ENCODE results near the gene EXOC6B.

Gene EXOC6B

DNA sequence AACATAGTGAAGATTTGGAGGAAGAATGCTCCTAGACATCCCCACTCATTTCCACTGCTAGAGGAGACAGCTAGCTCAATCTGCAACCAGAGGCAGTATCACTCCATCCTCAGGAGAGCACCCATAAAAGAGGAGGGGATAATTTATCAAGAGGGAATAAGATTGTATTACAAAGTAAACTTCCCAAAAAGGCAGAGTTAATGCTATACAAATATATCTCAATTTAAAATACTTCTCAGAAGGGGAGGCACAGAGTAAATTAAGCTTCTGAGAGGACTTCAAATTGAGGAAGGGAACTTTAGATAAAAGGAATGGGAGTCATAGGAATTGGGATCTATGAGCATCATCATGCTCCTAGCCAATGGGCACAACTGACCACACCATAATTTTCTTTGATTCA, 29.1 kb downstream of the EXOC6B start:
- intact Hi-C loops (cut with DNase I): no loop called here
- no peak for DNase-seq

DNA sequence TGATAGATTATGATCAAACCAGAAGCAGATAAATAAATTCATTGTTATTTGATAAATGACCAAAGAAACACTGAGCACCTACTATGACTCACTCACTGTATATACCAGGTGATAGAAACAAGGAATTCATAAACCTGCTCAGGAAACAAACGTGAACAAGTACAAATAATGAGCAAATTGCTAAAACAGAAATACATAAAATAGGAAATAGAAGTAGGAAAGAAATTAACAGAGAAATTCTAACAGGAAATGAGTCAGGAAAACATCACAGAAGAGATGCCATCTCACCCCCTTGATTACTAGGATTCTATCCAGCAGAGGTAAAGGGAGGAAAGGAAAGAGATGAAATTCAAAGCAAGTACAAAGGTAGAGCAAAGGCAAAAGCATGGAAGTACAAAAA, 31.3 kb downstream of the EXOC6B start:
- DNase-seq: no peak
- intact Hi-C loops (cut with DNase I): no loop called here

DNA sequence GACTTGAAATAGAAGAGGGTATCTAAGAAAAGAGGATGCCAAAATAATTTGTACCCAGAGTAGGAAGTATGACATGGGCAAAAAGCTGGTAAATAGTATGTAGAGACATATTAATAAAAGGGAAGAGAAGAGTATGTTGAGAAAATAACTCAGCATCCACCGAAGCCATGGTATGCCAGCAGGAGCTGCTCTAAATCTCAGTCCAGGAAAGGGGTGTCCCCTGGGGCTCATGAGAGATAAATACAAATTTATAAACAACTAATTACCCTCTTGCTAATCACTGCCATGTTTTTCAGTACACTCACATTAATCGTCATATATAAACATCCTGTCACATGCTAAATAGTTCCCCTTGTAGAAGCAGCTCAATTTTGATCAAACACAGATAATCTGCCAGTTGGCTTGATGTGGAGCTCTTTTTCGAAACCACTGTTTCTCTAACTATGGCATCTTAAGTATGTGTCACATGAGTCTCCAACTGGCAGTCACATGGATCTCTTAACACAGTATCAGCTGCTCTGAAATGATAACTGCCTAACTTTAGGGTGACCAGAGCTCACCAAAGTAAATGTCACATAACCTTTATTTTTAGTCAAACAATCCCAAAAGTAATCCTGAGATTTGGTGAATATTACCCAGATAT, 31.9 kb downstream of the EXOC6B start:
- no peak for DNase-seq
- intact Hi-C loops (cut with DNase I): no loop called here

DNA sequence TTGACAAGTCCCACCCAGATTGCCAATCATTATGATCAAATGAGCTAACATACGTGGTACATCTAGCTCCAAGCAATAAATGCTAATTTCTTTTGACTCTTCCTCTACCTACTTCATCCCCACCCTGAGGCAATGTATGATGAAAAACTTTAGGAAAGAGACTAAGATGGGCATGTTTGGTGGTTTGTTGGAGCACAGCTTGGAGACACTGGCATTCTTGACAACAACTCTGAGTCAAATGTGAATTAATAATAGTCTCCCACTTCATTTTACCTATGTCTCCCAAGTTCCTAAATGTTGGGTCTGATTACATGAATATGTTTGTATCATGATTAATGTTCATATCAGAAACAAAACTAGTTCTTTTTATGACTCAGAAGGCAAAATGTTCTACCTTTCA, 36.6 kb downstream of the EXOC6B start:
- no peak for DNase-seq
- intact Hi-C loops (cut with DNase I): no loop called here

DNA sequence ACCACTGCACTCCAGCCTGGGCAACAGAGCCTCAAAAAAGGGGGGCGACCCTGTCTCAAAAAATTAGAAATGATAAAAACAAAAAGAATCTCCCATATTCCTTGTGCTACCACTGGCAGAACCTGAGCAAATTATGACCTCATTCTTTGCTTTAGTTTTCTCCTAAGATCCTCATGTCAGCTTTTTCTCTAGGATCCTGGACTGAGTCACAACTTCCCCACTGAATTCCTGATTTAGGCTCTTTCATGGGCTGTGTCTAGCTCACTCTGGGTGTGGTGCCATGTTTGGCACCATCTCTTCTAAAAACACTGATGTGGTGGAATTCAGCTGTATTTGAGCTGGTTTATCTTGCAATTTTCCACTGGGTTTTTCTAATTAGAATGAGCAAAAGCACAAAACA, 37.1 kb downstream of the EXOC6B start:
- no peak for DNase-seq
- intact Hi-C loops (cut with DNase I): no loop called here

DNA sequence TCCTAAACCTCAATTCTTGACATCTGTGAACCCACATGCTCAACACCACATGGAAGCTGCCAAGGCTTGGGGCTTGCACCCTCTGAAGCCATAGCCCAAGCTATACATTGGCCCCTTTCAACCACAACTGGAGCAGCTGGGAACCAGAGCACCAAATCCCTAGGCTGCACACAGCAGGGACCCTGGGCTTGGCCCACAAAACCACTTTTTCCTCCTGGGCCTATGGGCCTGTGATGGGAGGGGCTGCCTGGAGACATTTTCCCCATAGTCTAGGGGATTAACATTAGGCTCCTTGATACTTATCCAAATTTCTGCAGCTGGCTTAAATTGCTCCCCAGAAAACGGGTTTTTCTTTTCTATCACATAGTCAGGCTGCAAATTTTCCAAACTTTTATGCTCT, 40.3 kb downstream of the EXOC6B start:
- no peak for DNase-seq
- intact Hi-C loops (cut with DNase I): no loop called here

DNA sequence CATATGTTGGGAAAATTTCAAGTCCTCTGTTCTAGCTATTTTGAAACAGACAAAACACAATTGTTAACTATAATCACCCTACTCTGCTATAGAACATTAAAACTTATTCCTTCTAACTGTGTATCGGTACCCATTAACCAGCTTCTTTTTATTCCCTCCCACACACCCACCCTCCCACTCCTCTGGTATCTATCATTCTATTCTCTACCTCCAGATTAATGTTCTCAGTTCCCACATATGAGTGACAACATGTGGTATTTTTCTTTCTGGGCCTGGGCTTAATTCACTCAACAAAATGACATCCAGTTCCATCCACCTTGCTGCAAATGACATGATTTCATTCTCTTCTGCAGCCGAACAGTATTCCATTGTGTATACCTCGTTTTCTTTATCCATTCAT, 43.3 kb downstream of the EXOC6B start:
- intact Hi-C loops (cut with DNase I): no loop called here
- no peak for DNase-seq

DNA sequence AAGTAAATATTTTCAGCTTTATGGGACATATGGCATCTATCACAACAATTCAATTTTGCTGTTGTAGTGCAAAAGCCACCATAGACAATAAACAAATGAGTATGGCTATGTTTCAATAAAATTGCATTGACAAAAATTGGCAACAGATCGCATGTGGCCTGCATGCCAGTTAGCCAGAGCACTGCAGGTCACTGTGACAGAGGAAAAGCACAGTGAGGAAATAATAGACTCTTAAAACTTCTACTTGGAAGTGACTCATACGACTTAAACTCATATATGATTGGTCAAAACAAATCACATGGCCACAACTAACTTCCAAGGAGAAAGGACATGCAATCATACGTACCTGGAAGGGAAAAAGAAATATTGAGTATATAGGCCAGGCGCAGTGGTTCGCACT, 44.4 kb downstream of the EXOC6B start:
- intact Hi-C loops (cut with DNase I): no loop called here

DNA sequence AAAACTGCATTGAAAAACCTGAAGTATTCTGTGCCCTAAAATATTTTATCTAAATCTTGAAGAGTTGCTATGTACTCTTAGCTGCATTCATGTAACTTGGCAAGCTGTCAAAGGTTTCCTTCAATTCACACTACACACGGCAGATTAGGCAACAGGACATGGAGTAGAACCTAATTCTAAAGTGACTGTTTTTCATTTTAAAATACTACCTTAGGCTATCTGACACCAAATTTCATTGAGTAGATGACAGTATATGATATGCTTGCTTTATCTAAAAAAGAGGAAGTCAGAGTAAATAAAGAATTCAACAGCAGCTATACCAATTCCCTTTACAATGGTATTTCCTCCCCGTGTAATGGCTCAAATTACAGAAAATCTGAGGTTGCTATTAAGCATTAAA, 45.4 kb downstream of the EXOC6B start:
- intact Hi-C loops (cut with DNase I): no loop called here

More for the DNA sequence above, 44.4 kb downstream of the EXOC6B start:
- DNase-seq: no peak

DNA sequence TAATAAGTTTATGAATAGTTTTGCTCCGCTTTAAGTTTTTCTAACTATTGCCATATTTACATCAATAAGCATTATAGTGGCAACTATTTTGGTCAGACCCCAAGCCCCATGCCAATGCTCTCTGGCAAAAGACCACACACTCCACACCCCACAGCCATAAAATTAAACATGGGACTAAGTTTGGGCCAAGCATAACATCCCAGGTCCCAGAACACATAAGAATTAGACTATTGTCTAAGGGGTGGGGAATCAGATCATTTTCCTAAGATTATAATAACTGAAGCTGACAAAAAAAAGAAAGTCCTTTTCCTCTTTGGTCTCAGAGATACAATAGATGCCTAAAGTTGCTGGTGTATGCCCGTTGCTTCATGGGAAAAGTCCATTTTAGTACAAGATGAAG, 46.3 kb downstream of the EXOC6B start:
- DNase-seq: no peak
- intact Hi-C loops (cut with DNase I): no loop called here

More for the DNA sequence above, 45.4 kb downstream of the EXOC6B start:
- DNase-seq: no peak

DNA sequence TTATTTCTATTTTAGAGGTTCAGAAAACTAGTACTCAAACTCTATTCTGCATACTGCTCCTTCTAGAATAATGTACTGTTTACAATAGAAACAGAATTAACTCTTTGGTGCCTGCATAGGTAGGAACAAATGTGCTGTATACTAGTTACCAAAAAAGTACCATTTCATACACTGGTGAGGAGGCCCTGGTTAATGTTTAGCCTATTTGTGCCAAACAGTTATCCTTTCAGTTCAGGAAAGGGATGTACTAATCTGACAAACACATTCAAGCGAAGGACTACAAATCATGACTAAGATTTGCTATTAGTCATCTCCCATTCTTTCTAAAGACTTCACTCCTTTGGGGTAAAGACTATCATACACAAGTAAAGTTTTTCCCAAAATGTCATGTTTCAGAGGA, 47.4 kb downstream of the EXOC6B start:
- DNase-seq: no peak
- intact Hi-C loops (cut with DNase I): no loop called here

DNA sequence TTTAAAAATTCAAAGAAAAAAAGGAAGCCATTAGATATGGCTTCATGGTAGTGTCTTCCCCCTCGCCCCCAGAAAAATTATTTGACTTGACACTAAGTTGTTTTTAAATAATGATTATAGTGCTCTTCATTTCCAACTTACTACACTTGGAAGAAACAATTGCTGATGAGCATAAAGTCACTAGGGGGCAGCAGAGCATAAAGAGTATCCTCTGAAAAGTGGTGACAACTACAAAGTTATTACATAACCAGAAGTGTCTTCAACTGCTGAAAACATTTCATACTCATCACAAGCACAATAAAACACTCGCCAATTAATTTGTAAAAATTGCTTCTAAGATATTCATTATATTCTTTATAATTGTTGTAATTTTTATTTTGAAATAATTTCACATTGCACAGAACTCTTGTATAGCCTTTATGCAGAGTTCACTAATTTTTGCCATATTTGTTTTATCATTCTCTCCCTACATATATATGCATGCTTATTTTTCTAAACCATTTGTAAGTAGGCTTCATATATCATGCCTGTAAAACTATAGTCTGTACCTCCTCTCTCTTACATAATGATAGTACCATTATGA, 54.9 kb downstream of the EXOC6B start:
- DNase-seq: peak in 2 of 10 donors; percentile 37 to 59
- intact Hi-C loops (cut with DNase I): loop anchor here (1.0 to 5.0 kb wide), 2 partner anchors 56 to 88 kb away; partner anchors contain the start of gene EXOC6B

DNA sequence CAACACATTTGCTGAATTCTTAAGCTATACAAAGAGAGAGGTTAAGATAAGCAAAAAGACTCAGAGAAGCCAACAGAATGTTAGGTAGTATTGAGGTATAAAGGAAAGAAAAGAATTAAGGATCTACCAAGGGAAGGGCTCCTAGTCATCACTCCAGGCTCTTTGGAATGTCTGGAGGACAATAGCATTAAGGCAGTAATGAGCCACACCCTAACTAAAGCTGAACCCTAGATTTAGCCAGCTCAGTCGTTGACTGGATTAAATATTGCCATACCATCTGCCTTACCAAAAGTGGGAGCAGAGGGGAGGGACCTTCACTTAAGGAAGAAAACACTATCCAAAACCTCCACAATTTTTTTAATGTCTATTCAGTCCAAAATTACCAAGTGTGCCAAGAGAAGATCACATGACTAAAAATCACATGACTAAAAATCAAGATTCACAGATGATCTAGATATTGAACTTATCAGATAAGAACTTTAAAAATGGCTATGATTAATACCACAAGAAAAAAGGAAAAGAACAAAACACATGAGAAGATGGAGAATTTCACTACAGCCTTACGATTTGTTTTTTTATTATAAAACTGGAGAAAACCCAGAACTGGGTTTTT, 59.7 kb downstream of the EXOC6B start:
- intact Hi-C loops (cut with DNase I): no loop called here
- DNase-seq: no peak

DNA sequence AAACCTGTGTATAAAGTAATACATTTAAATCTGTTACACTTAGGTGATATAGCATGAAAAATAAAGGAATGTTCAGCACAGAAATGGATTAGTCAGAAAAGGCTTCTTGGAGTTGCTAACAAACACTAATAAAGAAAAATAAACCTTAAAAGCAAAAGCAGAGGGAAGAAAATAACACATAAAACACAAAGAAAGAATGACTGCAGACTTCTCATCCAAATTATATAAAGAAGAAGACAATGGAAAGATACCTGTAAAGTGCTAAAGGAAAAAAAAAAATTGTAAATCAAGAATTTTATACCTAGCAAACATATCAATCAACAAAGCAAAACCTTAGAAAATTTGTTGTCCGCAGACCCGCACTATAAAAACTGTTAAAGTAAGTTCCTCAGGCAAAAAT, 63.6 kb downstream of the EXOC6B start:
- intact Hi-C loops (cut with DNase I): no loop called here
- no peak for DNase-seq

DNA sequence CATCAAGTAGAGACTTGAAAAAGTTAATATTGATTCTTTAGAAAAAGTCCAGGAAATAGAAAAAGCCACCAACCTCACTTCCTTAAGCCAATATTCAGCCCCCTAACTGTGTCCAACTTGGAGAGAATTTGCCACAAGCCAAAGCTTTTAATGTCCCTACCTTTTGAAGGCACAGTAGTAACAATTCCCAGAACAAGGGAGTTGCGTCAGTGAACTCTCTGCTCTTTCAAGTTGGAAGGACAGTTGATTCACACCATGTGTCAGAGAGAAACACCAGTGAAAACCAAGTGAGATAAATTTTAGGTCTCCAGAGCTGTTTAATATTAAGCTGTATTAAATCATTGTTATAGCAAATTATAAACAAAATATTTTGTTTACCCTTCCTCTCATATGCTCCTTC, 66.1 kb downstream of the EXOC6B start:
- intact Hi-C loops (cut with DNase I): no loop called here
- no peak for DNase-seq

DNA sequence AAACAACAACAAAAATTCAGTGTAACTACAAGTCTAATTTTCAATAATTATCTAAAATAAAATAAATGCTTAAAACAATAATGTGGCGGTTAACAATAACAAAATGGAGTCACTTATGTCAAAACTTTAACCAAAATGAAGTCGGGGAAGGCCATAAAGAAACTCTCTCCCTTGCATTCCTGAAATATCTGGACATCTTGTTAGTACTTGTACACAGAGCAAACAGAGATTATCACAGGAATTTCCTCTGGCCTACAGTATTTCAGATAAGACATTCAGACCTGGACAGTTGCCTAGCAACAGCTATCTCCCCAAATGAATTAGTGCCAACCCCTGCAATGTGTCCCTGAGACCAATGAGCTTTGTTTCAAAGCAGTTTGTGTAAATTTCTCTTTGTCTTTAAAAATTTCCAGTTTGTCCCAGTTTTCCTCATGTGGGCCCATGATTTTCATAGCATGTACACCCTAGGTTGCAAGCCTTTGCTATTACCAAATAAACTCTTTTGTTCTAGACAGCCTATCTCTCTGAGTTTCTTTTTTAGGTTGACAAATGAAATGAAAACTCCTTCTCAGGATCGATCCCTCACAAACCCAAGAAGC, 68.6 kb downstream of the EXOC6B start:
- intact Hi-C loops (cut with DNase I): no loop called here
- DNase-seq: no peak

DNA sequence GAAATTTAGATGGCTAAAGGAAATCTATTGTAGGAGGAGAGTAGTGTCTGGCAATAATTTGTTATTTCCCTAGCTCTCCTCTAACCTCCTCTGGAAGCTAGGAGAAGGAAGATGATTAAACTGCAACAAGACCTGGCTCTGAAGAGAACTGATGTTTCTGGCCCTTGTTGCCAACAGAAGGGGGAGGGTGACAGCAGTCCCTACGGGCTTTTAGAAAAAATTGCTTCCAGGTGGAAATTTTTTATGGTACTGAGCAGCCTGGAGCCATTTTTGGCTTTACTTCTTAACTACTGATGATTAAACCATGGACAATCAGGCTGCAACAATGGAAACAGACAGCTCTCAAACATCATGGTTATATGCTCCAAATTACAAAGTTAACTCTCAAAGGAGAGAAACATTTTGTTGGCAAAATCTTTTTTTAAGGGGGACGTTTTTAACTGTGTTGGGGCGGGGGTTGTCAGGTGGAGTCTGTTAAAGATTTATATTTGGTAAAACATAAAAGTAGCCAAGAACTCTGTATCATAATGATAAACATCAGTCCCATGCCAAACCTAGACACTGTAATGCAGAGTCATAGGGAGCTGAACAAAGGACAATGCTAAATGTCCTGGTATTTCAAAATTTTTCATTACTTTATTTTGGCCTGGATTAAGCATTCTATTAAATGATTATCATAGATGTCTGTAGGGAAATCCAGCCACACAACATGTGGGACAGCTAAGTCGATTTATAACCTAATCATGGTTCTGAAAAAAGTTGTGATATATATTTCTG, 70.0 kb downstream of the EXOC6B start:
- no peak for DNase-seq
- intact Hi-C loops (cut with DNase I): no loop called here

DNA sequence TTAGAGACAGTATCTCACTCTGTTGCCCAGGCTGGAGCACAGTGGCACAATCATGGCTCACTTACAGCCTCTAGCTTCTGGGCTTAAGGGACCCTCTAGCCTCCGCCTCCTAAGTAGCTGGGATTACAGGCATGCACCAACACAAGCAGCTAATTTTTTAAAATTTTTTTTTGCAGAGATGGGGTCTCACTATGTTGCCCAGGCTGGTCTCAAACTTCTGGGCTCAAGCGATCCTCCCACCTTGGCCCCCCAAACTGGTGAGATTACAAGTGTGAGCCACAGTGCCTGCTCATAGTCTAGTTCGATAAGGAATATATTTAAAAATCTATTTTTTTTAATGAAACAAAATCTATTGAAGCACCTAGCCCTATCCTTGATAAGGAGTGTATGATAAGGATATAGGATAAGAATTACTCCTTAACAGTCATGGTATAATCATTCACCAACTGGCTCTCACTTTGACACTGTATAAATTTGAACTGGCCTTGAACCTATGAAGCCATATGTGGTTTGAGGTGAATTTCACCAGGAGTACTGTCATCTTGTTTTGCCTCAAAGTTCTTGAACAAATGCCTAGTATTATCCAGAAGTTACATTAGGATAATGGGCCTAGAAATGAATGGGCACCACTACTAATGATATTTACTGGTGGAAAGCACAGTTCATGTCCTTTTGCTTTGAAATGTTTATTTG, 71.1 kb downstream of the EXOC6B start:
- no peak for DNase-seq
- intact Hi-C loops (cut with DNase I): no loop called here

DNA sequence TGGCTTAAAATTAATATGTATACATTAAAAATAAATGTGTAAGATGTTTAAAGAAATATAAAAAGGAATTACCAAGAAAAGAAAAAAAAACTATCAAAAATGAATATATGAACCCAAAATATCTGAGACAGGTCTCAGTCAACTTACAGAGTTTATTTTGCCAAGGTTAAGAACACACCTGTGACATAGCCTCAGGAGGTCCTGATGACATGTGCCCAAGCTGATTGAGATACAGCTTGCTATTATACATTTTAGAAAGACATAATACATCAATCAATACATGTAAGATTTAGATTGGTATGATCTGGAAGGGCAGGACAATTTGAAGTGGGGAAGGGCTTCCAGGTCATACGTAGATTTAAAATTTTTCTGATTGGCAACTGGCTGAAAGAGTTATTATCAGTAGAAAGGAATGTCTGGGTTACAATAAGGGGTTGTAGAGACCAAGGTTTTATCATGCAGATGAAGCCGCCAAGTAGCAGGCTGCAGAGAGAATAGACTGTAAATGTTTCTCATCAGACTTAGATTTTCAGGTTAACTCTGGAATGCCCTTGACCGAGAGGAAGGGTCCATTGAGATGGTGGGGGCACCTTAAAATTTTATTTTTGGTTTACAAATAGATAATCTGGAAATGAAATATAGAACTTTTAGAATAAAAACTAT, 74.7 kb downstream of the EXOC6B start:
- intact Hi-C loops (cut with DNase I): no loop called here
- no peak for DNase-seq

DNA sequence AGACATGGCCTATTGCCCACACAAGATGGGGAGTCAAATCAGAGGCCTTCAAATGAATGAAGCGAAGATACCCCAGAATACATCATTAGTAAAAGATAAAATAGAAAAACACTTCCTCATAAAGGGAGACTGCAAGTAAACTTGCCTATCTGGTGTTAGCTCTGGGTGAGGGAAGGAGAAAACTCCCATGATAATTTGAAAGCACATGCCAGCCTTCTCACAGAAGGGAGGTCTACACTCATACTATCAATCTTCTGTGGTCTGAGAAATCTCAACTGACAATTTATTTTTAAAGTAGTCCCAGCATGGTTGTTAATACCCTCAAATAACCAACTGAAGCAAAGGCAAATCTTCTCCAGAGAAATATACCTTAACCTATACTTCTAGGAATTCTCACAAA, 75.4 kb downstream of the EXOC6B start:
- DNase-seq: no peak
- intact Hi-C loops (cut with DNase I): no loop called here
